Fibroblast of skin of back (primary cell): Measurements from ENCODE around the gene MSL3B.
"Not testable (repeated sequence)": the region's sequence is repeated elsewhere in the genome, so short reads cannot be mapped to it uniquely, and the experiment has no call there.

Experiments used
- DNase-seq: peaks from one replicate; pipeline ENCODE4 v3.0.0-alpha.2; 2013

Gene MSL3B

DNA sequence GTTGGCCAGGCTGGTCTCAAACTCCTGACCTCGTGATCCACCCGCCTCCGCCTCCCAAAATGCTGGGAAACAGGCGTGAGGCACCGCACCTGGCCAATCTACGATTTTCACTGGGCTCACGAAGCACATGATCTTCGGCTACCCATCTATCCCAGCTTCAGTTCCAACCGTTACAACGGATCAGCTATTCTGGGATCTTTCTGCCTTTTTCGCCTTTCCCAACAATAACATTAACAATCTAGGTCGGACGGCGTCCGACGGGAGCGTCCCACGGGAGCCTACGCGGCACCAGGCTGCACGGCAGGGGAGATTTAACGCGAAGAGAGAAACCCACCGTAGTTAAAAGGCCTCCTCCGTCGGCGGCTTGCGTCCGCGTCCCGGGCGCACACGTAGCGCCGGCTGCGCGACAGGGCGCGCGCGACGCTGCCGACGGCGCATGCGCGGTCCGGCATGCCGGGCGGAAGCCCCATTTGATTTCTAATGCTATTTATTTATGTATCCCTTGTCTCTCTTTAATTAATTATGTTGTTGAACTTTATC lies at the start of gene MSL3B:
TSS of gene MSL3B (minus strand) at position 394 of the 540 bp plus-strand sequence.
- DNase-seq: peak; percentile 65

DNA sequence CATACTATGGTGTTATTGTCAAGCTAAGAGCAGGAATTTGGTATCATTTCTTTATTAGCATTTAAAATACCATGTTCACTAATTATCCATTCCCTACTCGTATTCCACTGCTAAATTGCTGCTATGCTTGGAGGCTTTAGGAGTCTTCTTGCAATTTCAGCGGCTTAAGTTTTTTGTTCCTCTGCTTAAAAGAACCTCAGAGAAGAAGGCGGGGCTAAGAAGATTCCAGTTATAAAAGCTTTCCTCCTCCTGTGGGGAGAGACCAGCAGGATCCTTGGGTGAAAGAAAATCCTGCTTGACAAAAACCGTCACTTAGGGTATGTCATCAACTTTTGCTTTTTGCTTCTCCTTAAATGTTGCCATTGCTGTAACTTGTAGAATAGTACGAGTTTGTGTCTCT lies 48.9 kb upstream of the MSL3B start, which contains the start of gene TRPM8:
TSS of gene TRPM8 (plus strand) at position 258 of the 400 bp plus-strand sequence. CDS start 9,165 bp downstream, outside the sequence.
- DNase-seq: no peak

DNA sequence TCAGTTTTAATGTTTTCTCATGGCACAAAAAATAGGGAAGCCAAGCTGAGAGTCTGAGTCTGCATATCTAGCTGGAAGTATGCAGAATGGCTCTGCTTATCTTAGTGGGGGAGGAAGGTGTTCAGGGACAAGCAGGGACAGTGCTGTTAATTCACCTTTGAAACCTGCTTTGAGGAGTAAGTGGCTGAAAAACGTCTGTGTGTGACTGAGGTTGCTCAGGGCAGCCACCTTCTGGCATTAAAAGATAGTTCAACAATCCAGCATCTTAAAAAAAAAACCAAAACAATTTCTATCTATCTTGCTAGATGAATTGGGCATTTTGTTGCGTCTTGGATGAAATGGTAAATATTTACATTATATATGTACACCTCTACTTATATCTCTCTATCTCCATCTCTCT lies 46.9 kb upstream of the MSL3B start:
- no peak for DNase-seq

DNA sequence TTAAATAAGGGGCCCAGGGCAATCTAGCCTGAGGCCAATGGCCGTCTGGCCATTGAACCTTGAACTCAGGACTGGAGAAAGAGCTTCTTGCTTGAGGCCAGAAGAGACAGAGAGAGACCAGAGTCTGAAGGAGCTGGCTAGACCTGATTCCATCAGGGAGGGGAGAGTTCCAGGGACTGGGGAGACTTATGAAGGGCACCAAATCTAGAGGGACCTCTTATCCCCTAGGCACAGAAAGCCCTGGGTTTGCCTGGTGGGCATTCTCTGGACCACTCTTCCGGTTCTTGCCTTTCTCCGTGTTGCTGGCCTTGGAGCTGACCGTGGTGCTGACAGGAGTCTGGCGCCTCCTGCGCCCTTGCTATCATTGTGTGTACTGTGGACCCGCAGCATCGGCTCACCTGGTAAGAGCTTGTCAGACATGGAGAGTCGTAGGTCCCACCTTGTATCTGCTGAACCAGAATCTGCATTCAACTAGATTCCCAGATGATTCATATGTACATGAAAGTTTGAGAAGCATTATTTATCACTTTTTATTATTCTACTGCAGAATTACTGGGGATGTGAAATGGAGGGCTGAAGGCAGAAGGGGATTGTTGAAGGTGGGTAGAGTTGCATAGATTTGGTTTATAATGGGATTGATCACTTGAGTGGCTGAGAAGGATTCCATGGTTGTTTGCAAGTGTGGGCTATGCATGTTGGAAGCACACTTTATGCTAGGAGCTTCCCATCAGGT lies 44.7 kb upstream of the MSL3B start:
- peak; percentile 50 for DNase-seq

DNA sequence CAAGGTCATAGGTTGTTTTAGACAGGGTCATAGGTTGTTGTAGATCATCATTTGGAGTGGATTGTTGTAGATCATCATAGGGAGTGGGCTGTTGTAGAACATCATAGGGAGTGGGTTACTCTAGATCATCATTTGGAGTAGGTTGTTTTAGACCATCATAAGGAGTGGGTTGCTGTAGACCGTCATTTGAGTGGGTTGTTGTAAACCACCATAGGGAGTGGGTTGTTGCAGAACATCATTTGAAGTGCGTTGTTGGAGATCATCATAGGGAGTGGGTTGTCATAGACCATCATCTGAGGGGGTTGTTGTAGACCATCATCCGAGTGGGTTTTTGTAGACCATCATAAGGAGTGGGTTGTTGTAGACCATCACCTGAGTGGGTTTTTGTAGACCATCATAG lies 39.4 kb upstream of the MSL3B start:
- DNase-seq: no peak

DNA sequence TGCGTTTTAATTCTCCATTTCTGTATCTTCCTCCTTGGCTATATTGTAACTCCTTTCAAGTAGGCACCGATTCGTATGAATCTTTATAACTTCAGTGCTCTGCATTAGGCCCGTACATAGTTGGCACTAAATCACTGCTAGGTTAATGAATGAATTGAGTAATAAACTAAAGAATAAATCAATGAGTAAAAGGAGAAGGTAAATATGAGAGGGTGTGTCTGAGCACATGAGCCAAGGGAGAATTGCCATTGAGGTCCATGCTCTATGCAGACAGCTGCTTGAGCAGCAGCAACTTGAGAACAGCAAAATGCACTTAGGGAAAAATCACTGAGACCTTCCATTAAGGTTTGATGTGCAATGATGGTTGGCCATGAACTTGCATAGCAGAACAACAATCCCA lies 37.8 kb upstream of the MSL3B start:
- DNase-seq: no peak

DNA sequence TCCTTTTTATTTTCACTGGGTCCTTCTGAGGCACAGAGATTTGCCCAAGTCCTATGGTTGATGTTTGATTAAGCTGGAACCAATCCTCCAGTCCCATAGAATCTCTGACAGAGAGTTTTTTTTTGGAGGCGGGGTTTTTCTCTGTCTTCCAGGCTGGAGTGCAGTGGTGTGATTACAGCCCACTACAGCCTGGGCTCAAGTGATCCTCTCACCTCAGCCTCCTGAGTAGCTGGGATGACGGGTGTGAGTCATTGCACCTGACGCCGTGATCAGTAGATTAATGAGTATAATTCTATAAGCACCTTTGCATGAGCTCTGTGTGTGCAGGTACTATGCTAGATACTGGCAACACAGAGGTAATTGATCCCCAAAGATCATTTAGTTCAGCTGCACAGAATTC lies 33.7 kb upstream of the MSL3B start:
- no peak for DNase-seq

DNA sequence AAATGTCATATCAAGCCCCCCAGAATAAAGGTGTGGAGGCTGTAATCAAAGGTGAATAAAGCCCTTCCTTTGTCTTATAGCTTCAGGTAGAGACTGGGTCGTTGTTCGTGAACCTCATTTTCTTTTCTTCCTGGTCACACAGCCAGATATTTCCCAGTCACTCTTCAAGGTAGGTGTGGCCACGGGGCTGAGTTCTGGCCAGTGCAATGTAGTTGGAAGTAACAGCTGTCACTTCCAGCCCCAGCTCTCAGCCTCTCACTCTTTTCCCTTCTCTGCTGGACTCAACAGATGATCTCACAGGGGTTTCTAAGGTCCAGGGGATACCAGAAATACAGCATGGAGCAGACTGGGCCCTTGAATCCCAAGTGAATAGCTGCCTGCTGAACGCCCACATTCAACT lies 33.2 kb upstream of the MSL3B start:
- DNase-seq: no peak

DNA sequence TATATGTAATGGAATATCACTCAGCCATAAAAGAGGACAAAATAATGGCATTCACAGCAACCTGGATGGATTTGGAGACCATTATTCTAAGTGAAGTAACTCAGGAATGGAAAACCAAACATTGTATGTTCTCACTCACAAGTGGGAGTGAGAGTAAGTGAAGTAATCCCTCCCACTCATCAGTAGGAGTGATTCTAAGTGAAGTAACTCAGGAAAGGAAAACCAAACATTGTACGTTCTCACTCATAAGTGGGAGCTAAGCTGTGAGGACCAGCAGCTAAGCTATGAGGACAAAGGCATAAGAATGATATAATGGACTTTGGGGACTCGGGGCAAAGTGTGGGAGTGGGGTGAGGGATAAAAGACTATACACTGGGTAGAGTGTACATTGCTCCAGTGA lies 28.1 kb upstream of the MSL3B start:
- DNase-seq: not testable (repeated sequence)

DNA sequence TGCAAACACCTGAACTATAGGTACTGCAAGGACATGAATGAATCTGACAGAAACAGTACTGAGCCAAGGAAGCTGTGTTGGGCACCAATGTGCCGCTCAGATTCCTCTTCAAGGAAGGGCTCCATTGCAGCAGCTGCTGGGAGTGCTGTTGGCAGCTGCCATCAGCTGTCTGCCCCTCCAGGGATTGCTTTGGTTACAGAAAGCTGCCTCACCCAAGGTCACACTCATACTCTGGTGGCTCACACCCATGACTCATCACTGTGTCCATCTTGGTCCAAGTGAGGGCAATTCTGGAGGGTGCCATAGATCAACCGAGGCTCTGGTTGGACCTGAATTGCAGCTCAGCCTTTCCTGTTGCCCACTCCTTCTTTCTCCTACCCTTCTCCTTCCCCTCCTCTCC lies 24.6 kb upstream of the MSL3B start:
- DNase-seq: no peak

DNA sequence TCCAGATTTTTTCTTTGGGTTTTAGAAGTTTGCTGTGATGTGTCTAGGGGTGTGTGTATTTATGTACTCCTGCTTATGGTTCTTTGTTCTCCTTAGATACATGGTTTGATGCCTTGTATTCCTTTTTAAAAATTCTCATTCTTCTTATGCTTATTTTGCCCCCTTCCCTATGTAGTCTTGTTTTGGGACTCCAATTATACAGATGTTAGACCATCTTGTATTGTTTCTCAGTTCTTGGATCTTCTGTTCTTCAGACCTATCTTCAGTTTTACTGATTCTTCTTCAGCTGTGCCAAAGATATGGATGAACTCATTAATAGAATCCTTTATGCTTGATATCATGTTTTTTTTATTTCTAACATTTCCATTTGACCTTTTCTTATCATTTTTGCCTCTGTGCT lies 14.2 kb upstream of the MSL3B start:
- DNase-seq: no peak

DNA sequence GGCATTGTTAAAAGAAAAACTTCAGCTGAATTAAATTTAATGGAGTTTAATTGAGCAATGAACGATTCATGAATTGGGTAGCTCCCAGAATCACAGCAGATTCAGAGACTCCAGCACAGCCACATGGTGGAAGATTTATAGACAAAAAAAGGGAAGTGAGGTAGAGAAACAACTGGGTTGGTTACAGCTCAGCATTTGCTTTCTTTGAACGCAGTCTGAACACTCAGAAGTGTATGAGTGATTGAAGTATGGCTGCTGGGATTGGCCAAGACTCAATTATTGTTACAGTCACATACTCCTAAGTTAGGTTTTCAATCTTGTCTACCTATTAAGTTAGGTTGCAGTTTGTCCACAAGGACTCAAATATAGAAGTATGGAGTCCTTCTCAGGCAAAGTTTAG lies 3.9 kb upstream of the MSL3B start:
- not testable (repeated sequence) for DNase-seq

DNA sequence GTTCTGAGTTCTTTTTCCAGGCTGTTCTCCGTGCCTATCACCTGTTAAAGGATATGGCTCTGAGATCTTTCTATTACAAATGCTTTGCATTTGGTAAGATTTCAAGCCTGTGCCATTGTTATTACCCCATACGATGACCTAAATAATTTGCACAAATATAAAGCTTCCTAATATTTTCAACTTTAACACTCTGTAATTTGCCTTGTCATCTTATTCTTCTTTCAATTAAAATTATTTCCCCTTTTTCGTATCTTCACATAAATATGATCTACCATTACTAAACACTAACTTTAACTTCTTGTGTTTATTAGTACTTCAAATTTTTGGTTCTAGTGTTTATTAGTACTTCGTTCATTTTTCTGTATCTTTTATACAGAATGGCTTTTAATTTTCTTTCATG lies 3.2 kb upstream of the MSL3B start:
- no peak for DNase-seq

DNA sequence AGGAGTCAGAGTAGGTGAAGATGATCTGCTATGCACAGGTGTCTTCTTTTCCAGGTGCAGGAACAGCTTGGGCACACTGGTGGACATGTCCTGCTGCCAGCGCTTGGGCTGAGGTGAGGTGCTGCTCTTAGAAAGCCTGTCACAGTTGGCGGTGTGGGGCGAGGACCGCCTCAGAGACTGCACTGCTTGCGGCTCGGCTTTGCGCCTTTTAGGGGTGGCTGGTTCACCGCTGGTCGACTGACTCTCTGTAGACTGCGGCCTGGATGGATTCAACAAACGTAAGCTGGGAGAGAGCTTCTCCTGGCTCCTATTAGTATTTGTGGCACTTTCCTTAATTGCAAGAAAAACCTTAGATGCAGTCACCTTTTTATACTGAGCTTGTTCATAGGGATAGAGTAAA lies 1.7 kb downstream of the MSL3B start:
- no peak for DNase-seq

DNA sequence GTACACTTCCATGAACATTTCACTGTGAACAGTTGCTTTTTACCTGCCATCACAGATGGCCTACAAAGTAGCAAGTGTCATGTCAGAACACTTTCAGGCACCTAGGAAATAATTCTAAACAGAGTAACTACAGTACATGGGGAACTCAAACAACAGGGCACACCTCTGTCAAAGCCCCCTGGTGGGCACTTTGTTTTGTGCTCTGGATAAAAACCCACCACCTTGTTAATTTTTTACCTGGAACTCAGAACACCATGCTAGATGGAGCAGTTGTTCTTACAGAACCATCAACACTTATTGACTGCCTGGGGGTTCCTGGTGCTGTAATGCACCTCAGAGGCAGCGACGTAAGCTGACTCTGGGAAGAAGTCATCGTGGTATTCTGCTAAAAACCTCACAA lies 2.3 kb downstream of the MSL3B start:
- no peak for DNase-seq

DNA sequence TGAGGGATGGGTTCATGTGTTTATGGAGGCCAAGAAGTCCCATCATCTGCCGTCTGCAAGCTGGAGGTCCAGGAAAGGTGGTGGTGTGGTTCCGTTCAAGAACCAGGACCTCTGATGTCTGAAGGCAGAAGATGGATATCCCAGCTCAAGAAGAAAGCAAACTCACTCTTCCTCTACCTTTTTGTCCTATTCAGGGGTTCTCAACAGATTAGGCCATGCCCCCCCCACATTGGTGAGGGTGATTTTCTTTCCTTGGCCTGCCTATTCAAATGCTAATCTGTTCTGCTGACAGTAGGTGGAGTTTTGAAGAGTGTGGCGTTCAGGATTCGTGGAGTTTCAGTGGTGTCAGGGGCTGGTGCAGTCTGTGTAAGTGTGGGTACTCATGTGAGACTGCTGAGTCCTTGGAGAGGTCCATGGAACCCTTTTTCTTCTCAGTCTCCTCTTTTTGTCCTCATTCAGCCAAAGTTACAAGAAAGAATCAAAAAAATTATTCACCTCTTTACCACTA lies 5.9 kb downstream of the MSL3B start:
- DNase-seq: no peak

DNA sequence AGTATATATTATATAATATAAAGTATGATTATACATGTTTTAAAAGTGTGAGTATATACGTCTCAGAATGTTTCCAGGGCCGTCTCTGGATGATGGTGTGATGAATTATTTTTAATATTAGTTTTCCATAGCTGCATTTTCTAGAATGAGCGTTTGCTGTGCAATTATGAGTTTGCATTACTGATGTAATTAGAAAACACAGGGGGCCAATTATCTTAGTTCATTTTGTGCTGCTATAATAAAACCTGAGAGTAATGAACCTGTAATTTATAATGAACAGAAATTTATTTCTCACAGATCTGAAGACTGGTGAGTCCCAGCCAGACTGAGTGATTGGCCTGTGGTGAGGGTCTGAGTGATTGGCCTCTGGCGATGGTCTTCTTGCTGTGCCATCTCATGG lies 9.9 kb downstream of the MSL3B start:
- DNase-seq: no peak

DNA sequence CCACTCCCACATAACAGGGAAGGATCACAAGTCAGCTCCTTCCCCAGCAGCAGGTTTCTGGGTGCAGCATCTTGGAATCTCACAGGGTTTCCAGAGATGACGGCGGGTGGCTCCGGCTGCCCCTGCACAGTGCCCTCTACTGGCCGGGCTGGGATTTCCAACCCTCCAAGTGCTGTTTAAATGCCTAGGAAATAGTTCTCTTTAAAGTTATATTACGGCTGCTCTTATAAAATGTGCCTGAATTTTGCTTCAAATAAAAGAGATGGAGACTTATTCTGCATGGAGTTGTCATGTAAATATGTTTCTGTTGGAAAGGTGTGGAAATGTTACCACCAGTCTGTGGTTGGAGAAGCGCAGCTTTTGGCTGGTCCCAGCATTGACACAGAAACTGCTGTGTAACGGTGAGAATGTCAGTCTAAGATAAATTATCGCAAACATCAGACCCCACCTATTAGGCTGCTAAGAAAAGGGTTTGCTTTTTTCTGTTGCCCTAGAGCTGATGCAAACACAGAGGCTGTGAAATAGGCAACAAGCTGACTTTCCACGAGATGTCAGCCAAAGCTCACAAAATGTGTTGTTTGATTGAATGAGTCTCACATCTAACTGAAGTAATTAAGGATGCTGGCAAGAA lies 10.6 kb downstream of the MSL3B start:
- DNase-seq: no peak

DNA sequence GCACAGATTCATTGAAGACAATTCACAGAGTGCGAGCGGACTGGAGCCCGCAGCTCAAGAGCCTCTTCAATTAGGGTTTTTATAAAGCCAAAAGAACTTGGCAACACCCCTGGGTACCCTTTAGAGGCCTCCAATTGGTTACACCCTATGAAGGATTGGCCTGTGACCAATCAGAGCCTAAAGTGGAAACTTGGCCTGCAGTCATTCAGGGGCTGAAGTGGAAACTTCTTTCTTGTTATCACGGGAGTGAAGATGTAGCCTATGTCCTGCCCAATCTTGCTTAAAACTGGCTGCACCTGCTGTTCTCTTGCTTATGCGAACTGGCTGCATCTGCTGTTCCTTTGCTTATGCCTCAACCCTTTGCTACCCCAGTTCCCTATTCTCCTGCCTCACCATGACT lies 12.0 kb downstream of the MSL3B start:
- DNase-seq: no peak

DNA sequence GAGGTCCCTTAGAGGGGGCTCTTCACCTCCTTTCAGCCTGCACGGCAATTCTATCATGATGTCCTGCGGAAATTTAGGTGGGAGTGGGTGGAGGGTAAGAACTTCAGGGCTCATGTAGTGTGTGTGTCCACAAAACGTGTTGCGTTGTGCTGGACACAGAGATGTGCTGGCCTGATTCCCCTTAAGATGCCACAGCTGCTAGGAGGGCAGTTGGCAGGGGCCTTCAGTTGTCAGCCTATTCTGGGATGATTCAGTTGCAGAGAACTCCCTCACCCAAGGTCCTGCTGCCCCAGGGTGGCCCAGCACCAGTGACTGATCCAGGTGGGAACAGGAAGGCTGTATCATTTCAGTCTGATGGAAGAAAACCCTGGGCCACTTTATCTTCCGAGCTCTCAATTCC lies 12.8 kb downstream of the MSL3B start:
- no peak for DNase-seq

DNA sequence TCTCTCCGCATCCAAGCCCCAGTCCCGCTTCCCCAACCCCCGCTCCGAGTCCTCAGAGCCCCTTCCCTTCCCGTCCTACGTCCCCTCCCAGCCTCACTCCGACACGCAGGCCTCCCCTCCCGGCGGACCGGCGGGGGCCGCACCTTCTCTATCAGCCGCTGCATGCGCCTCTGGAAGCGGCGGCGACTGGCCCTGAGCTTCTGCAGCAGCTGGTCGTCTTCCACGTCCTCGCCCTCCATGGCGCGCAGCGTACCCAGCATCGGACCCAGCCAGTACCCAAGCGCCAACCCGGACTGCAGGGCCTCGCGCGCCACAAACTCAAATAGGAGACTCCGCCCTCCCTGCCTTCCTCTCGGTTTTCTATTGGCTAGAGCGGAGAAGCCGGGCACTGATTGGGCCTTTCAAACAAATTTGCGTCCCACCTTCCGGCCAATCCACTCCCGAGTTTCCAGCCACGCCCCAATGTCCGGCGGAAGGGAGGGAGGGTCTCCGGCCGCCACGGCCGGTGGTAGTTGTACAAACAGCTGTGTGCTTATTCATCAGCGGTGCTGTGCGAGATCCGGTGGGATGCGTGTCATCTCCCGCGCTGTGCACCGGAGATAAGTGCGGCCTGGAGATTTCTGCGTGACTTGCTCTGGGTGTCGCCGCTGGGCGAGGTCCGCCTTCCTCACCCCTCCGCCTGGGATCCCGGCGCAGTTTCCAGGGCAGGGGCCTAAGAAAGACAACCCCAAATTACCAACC lies 13.8 kb downstream of the MSL3B start, which contains the start of gene HJURP:
TSS of gene HJURP (minus strand) at position 295 of the 741 bp plus-strand sequence. CDS start at position 260, 35 bp downstream.
- peak; percentile 97 for DNase-seq

DNA sequence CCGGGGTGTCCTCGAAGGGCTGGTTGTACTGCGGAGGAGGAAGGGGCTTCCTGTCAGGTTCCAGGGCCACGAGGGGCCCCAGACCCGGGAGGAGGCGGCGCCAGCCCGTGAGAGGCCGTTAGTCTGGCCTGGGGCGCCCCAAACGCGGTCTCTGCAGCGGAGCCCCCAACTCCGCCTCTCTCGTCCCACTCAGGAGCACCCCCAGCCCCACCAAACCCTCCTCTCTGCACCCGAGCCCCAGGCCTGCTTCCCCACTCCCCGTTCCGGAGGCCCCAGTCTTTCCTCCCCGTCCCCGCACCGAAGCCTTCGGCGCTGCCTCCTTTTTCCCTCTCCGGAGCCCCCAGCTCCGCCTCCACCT lies 14.3 kb downstream of the MSL3B start:
- DNase-seq: no peak

DNA sequence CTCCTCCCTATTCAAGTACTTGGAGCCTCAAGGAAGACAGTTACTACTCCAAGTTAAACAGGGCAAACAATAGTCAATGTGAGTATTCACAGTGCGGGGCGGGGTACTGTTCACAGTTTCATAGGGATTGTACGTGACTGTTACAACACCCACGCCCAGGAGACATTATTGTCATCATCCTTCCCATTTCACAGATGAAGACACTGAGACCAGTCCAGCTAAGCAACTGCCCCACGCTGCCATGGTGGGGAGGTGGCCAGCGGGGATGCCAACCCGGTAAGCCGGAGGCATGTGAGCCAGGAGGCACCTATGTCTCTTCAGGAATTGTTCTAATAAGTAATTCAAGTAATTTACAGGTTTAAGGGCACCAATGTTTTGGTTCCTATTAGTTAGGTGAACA lies 14.8 kb downstream of the MSL3B start:
- DNase-seq: no peak
